GM19452 (cell line): ENCODE data around the gene CLIC6.

Experiments used
- ATAC-seq: cut with Tn5 transposase; IDR thresholded peaks from one replicate; pipeline ENCODE4 v1.9.1; 2021; ENCODE audit not compliant: unreplicated experiment

CLIC6 gene

GRCh38 chr21:34724131-34724856 is 55.5 kb downstream of the CLIC6 start:
- ATAC-seq = no peak

- ATAC-seq = no peak
Measured at GRCh38 chr21:34724857-34725195, 56.0 kb downstream of the CLIC6 start.

- ATAC-seq = no peak
Measured at GRCh38 chr21:34726627-34727337, 58.0 kb downstream of the CLIC6 start.

GRCh38 chr21:34728479-34728878 is 59.7 kb downstream of the CLIC6 start:
- no peak for ATAC-seq

GRCh38 chr21:34730194-34730593 is 61.4 kb downstream of the CLIC6 start:
- ATAC-seq = no peak

GRCh38 chr21:34730756-34731445 is 62.1 kb downstream of the CLIC6 start:
- no peak for ATAC-seq

GRCh38 chr21:34732388-34732821 is 63.6 kb downstream of the CLIC6 start:
- no peak for ATAC-seq

- ATAC-seq = no peak
Measured at GRCh38 chr21:34733852-34734251, 65.1 kb downstream of the CLIC6 start.

GRCh38 chr21:34734696-34735095 is 65.9 kb downstream of the CLIC6 start:
- ATAC-seq = no peak

GRCh38 chr21:34736116-34736874 is 67.5 kb downstream of the CLIC6 start:
- ATAC-seq = no peak

- no peak for ATAC-seq
Measured at GRCh38 chr21:34737115-34737514, 68.3 kb downstream of the CLIC6 start.

GRCh38 chr21:34740198-34740597 is 71.4 kb downstream of the CLIC6 start:
- ATAC-seq = no peak

- ATAC-seq = no peak
Measured at GRCh38 chr21:34743285-34743684, 74.5 kb downstream of the CLIC6 start.

GRCh38 chr21:34743831-34744230 is 75.0 kb downstream of the CLIC6 start:
- ATAC-seq = no peak

GRCh38 chr21:34744801-34745200 is 76.0 kb downstream of the CLIC6 start:
- no peak for ATAC-seq

GRCh38 chr21:34745557-34746255 is 76.9 kb downstream of the CLIC6 start:
- ATAC-seq = peak; percentile 77

GRCh38 chr21:34748862-34749261 is 80.1 kb downstream of the CLIC6 start:
- ATAC-seq = no peak

GRCh38 chr21:34754690-34755647 is 86.2 kb downstream of the CLIC6 start:
- no peak for ATAC-seq

- no peak for ATAC-seq
Measured at GRCh38 chr21:34761758-34762330, 93.0 kb downstream of the CLIC6 start.
